HUDEP-2 (cell line): ENCODE data around the gene ZBTB7C.

Experiments used
- DNase-seq, 76 experiments: peaks; one replicate each; lab custom pipeline; 2025; ENCODE audit not compliant: unreplicated experiment in 76 of 76; lab: John Stamatoyannopoulos, UW

The ZBTB7C gene

GRCh38 chr18:47990981-47991380 is 418.2 kb downstream of the ZBTB7C start:
- no peak for DNase-seq

- DNase-seq = no peak
Observed at GRCh38 chr18:47987388-47987699, 421.8 kb downstream of the ZBTB7C start.

GRCh38 chr18:47986620-47987387 is 422.4 kb downstream of the ZBTB7C start:
- no peak for DNase-seq

- no peak for DNase-seq
Observed at GRCh38 chr18:47985866-47986265, 423.3 kb downstream of the ZBTB7C start.

- DNase-seq = no peak
Observed at GRCh38 chr18:47984991-47985390, 424.2 kb downstream of the ZBTB7C start.

- no peak for DNase-seq
Observed at GRCh38 chr18:47983946-47984345, 425.2 kb downstream of the ZBTB7C start.

- no peak for DNase-seq
Observed at GRCh38 chr18:47983055-47983454, 426.1 kb downstream of the ZBTB7C start.

GRCh38 chr18:47981830-47982229 is 427.4 kb downstream of the ZBTB7C start:
- no peak for DNase-seq

GRCh38 chr18:47981320-47981719 is 427.9 kb downstream of the ZBTB7C start:
- DNase-seq = no peak

- DNase-seq = no peak
Observed at GRCh38 chr18:47979611-47980200, 429.5 kb downstream of the ZBTB7C start.

- no peak for DNase-seq
Observed at GRCh38 chr18:47978603-47979002, 430.6 kb downstream of the ZBTB7C start.

- no peak for DNase-seq
Observed at GRCh38 chr18:47978141-47978540, 431.0 kb downstream of the ZBTB7C start.
